GM10248 (cell line): ENCODE data around the gene ELMO2.

Source experiments
- CTCF ChIA-PET: fragments of 300-600 bp; sonication (Branson Sonifier 250); formaldehyde crosslinking; extraction: SDS; loops from one replicate; lab custom pipeline; 2021; ENCODE audit warnings: antibody characterized with exemption; lab: Yijun Ruan, JAX
- POLR2A ChIA-PET: fragments of 350-650 bp; sonication (Branson Sonifier 250); formaldehyde crosslinking; extraction: SDS; loops from one replicate; lab custom pipeline; 2020; ENCODE audit warnings: antibody characterized with exemption; lab: Yijun Ruan, JAX
- DNase-seq: peaks from one replicate; pipeline ENCODE4 v3.0.0; 2012; ENCODE audit errors: extremely low spot score
- CTCF ChIP-seq: IDR thresholded peaks from 2 replicates; pipeline ENCODE4 v1.5.1; 2012; ENCODE audit warnings: mild to moderate bottlenecking, low read depth; ENCODE audit errors: extremely low read depth, missing control alignments, control extremely low read depth

ELMO2 gene

GRCh38 chr20:46330072-46330763, 76.2 kb downstream of the ELMO2 start:
- ChIA-PET POLR2A (no interaction called here), CTCF (interaction anchor here (2.8 kb wide), 1 partner anchor 19 kb away, joined by 10 read pairs; no protein-coding TSS in a partner anchor)

GRCh38 chr20:46328200-46328882, 78.1 kb downstream of the ELMO2 start:
- ChIA-PET POLR2A (no interaction called here), CTCF (interaction anchor here (2.8 kb wide), 1 partner anchor 21 kb away, joined by 10 read pairs; no protein-coding TSS in a partner anchor)
- no peak for DNase-seq
- no peak for TF ChIP-seq CTCF

More at GRCh38 chr20:46330072-46330763, 76.2 kb downstream of the ELMO2 start:
- DNase-seq: no peak
- TF ChIP-seq CTCF: no peak

GRCh38 chr20:46327557-46327956, 78.9 kb downstream of the ELMO2 start:
- no peak for DNase-seq
- ChIA-PET POLR2A (no interaction called here), CTCF (interaction anchor here (1.0 to 1.7 kb wide), 3 partner anchors 10 to 21 kb away, joined by 3 to 4 read pairs (median 3); no protein-coding TSS in a partner anchor)
- TF ChIP-seq CTCF: no peak

- POLR2A ChIA-PET: no interaction called here
- DNase-seq: no peak
- no peak for TF ChIP-seq CTCF
- CTCF ChIA-PET: interaction anchor here (1.1 to 1.7 kb wide), 4 partner anchors 12 to 150 kb away, joined by 4 to 5 read pairs (median 4); no protein-coding TSS in a partner anchor
Observed at GRCh38 chr20:46325789-46326188, 80.6 kb downstream of the ELMO2 start.

GRCh38 chr20:46324960-46325703, 81.3 kb downstream of the ELMO2 start:
- ChIA-PET POLR2A (no interaction called here), CTCF (interaction anchor here (1.3 to 1.7 kb wide), 2 partner anchors 24 to 150 kb away, joined by 4 read pairs; no protein-coding TSS in a partner anchor)
- no peak for DNase-seq
- TF ChIP-seq CTCF: peak; percentile 12

GRCh38 chr20:46324379-46324778, 82.0 kb downstream of the ELMO2 start:
- POLR2A ChIA-PET: no interaction called here
- TF ChIP-seq CTCF: no peak
- CTCF ChIA-PET: interaction anchor here (1.8 kb wide), 1 partner anchor 25 kb away, joined by 11 read pairs; no protein-coding TSS in a partner anchor
- DNase-seq: no peak
